Naive thymus-derived CD4-positive, alpha-beta T cell (primary cell): Measurements from ENCODE around the gene ATP8A2. TPM values are rescaled to one million over a fixed set of nuclear protein-coding genes. Genes with fewer than 3 reads are reported as not detected.

ENCODE experiments used
- ATAC-seq: fragments of 150-1000 bp; cut with Tn5 transposase; 2 replicates; pipeline ENCODE4 v1.10.0; 2021; ENCODE audit warnings: mild to moderate bottlenecking, moderate library complexity
- CTCF ChIA-PET: fragments of 350-600 bp; sonication (Branson Sonifier 250); formaldehyde crosslinking; loops from one replicate; lab custom pipeline; 2021; ENCODE audit warnings: antibody characterized with exemption; lab: Charles Lee
- POLR2A ChIA-PET: fragments of 350-600 bp; sonication (Branson Sonifier 250); formaldehyde crosslinking; loops from one replicate; lab custom pipeline; 2021; ENCODE audit warnings: antibody characterized with exemption, inconsistent platforms; lab: Charles Lee
- DNase-seq, 9 donors: peaks; one replicate each; pipeline versions ENCODE4 v3.0.0 to v3.0.0-alpha.2; 2020 to 2022; ENCODE audit warnings: mixed read lengths in 1 of 9
- H3K27ac ChIP-seq: one replicate; pipeline ENCODE4 v1.7.0; 2013; ENCODE audit warnings: mild to moderate bottlenecking, low read depth, low read length, moderate library complexity
- H3K27me3 ChIP-seq, 2 donors: one replicate each; pipeline ENCODE4 v1.7.0; 2013; ENCODE audit warnings: low read length in 2 of 2, mild to moderate bottlenecking in 2 of 2, moderate library complexity in 2 of 2; ENCODE audit not compliant: control insufficient read depth in 2 of 2, insufficient read depth in 2 of 2
- H3K36me3 ChIP-seq, 3 experiments: 1 replicate in 2 of 3; 2 replicates in 1 of 3; pipeline ENCODE4 v1.7.0; 2013; ENCODE audit warnings: low read length in 3 of 3, mild to moderate bottlenecking in 3 of 3, moderate library complexity in 1 of 3; ENCODE audit not compliant: insufficient read depth in 3 of 3, control insufficient read depth in 2 of 3
- H3K4me1 ChIP-seq, 2 donors: one replicate each; pipeline ENCODE4 v1.7.0; 2013; ENCODE audit warnings: low read length in 2 of 2, mild to moderate bottlenecking in 2 of 2, moderate library complexity in 1 of 2; ENCODE audit not compliant: control insufficient read depth in 2 of 2, insufficient read depth in 2 of 2
- H3K4me3 ChIP-seq: 2 replicates; pipeline ENCODE4 v1.7.0; 2013; ENCODE audit warnings: mild to moderate bottlenecking, low read length
- H3K9me3 ChIP-seq, 3 experiments: 1 replicate in 2 of 3; 2 replicates in 1 of 3; pipeline ENCODE4 v1.7.0; 2013; ENCODE audit warnings: low read length in 3 of 3; ENCODE audit not compliant: control insufficient read depth in 2 of 3
- H3K27ac Mint-ChIP-seq, 9 donors: one replicate each; pipeline ENCODE4 v1.8.0; 2020 to 2022; ENCODE audit warnings: mixed read lengths in 9 of 9, mild to moderate bottlenecking in 8 of 9, moderate library complexity in 5 of 9, inconsistent platforms in 2 of 9
- H3K27me3 Mint-ChIP-seq, 5 donors: one replicate each; pipeline ENCODE4 v1.8.0; 2021 to 2022; ENCODE audit warnings: mixed read lengths in 5 of 5, mild to moderate bottlenecking in 1 of 5
- H3K36me3 Mint-ChIP-seq, 5 donors: one replicate each; pipeline ENCODE4 v1.8.0; 2020 to 2022; ENCODE audit warnings: mixed read lengths in 5 of 5, mild to moderate bottlenecking in 3 of 5, inconsistent platforms in 1 of 5
- H3K4me1 Mint-ChIP-seq, 7 donors: one replicate each; pipeline ENCODE4 v1.8.0; 2020 to 2022; ENCODE audit warnings: mixed read lengths in 7 of 7, mild to moderate bottlenecking in 3 of 7, inconsistent platforms in 1 of 7
- H3K4me3 Mint-ChIP-seq, 10 donors: one replicate each; pipeline ENCODE4 v1.8.0; 2020 to 2022; ENCODE audit warnings: mild to moderate bottlenecking in 10 of 10, mixed read lengths in 10 of 10, moderate library complexity in 6 of 10, inconsistent platforms in 2 of 10
- H3K9me3 Mint-ChIP-seq, 11 donors: one replicate each; pipeline ENCODE4 v1.8.0; 2020 to 2022; ENCODE audit warnings: mixed read lengths in 11 of 11, mild to moderate bottlenecking in 4 of 11, inconsistent platforms in 1 of 11, moderate library complexity in 1 of 11
- intact Hi-C, 2 donors: fragments of 100-400 bp; cut with micrococcal nuclease; formaldehyde crosslinking; loops; one replicate each; pipeline ENCODE4 v1.15.1; 2023
- polyA plus RNA-seq, 2 donors: library from polyadenylated mRNA; unstranded; fragments of 300-500 nt; fragmentation: Illumina TruSeq; gene quantifications; one replicate each; pipeline ENCODE4 v1.2.3, GENCODE V29; 2021
- total RNA-seq, 6 experiments: library from RNA in 5 of 6; stranded (reverse) in 5 of 6; gene quantifications; 1 replicate in 5 of 6; 2 replicates in 1 of 6; pipeline ENCODE4 v1.2.3 and lab custom pipeline; 2021 to 2026

The ATP8A2 gene
- total and polyA plus RNA-seq, 7 experiments from 2014 or later = 0.56 to 2.4 (median 1.2) TPM

DNA sequence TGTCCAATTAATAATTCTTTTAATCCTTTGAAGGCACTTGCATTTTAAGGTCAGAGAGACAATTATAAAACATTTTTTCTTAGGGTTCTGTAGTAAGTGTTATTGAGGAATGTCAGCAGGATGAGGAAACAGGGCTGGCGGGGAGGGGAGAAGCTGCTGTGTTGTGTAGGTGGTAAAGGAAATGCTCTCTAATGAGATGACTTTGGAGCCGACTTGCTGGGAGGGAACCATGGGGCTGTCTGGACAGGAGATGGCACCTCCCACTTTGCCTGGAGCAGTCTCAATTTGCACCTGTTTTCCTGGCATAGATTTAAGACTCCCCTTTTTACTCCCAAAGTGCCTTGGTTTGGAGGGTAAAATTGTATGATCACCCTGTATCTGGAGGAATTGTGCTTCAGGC, 230.4 kb downstream of the ATP8A2 start:
- no peak overlapping the region for H3K27ac ChIP-seq
- CTCF ChIA-PET = no interaction called here
- POLR2A ChIA-PET = no interaction called here
- Mint-ChIP-seq H3K27me3 (peaks cover 32 to 56% (median 40%) of the 10 kb centered on the region in 5 donors), H3K36me3 (no peaks in the 10 kb centered on the region), H3K27ac (no peak overlapping the region), H3K4me1 (no peaks in the 10 kb centered on the region), H3K4me3 (no peak overlapping the region), H3K9me3 (peaks cover 0 to 2% (median 0%) of the 10 kb centered on the region in 11 donors)
- intact Hi-C loops = no loop called here
- DNase-seq (no peak), ATAC-seq (no peak)
- peaks cover 0 to 3% of the 10 kb centered on the region in 2 donors for H3K27me3 ChIP-seq
- no peaks in the 10 kb centered on the region for H3K4me1 ChIP-seq
- no peak overlapping the region for H3K4me3 ChIP-seq
- H3K36me3 ChIP-seq = no peaks in the 10 kb centered on the region
- H3K9me3 ChIP-seq = no peaks in the 10 kb centered on the region

GRCh38 chr13:25604106-25604505, 232.3 kb downstream of the ATP8A2 start:
- H3K9me3 Mint-ChIP-seq = peaks cover 0 to 2% (median 0%) of the 10 kb centered on the region in 11 donors
- Histone ChIP-seq H3K4me1 (no peaks in the 10 kb centered on the region), H3K9me3 (no peaks in the 10 kb centered on the region), H3K27ac (no peak overlapping the region), H3K27me3 (peaks cover 0 to 3% of the 10 kb centered on the region in 2 donors), H3K36me3 (no peaks in the 10 kb centered on the region), H3K4me3 (no peak overlapping the region)
- no peak for DNase-seq
- no peaks in the 10 kb centered on the region for H3K36me3 Mint-ChIP-seq
- ChIA-PET CTCF (no interaction called here), POLR2A (no interaction called here)
- H3K27ac Mint-ChIP-seq = no peak overlapping the region
- peaks cover 20 to 39% (median 36%) of the 10 kb centered on the region in 5 donors for H3K27me3 Mint-ChIP-seq
- no peak overlapping the region for H3K4me3 Mint-ChIP-seq
- no peak for ATAC-seq
- intact Hi-C loops = no loop called here
- H3K4me1 Mint-ChIP-seq = no peaks in the 10 kb centered on the region

- Histone ChIP-seq H3K27ac (no peak overlapping the region), H3K4me1 (no peaks in the 10 kb centered on the region), H3K27me3 (peaks cover 0 to 3% of the 10 kb centered on the region in 2 donors), H3K4me3 (no peak overlapping the region), H3K36me3 (no peaks in the 10 kb centered on the region), H3K9me3 (no peaks in the 10 kb centered on the region)
- no peaks in the 10 kb centered on the region for H3K4me1 Mint-ChIP-seq
- peaks cover 2 to 21% (median 11%) of the 10 kb centered on the region in 11 donors for H3K9me3 Mint-ChIP-seq
- H3K36me3 Mint-ChIP-seq = no peaks in the 10 kb centered on the region
- DNase-seq (no peak), ATAC-seq (no peak)
- peaks cover 24 to 46% (median 32%) of the 10 kb centered on the region in 5 donors for H3K27me3 Mint-ChIP-seq
- POLR2A ChIA-PET = no interaction called here
- intact Hi-C loops = no loop called here
- CTCF ChIA-PET = no interaction called here
- no peak overlapping the region for H3K27ac Mint-ChIP-seq
- H3K4me3 Mint-ChIP-seq = no peak overlapping the region
Measured at GRCh38 chr13:25607096-25607495, 235.3 kb downstream of the ATP8A2 start.

DNA sequence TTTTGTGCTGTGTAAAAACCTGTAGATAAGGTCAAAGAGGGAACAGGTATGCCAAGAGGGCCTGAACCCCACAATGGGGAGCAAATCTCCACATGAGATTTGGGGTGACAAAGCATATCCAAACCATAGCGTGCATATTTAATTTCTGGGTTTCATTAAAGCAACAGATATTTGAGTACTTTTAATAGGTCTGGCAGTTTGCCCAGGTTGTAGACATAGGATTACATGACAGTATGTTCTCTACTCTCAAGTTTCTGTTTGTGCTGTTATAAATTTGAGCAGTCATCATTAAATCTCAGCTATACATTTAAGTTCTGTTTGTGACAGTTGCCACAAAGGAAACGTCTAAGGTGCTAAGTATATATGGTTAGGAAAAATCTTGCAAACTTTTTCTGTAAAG, 236.4 kb downstream of the ATP8A2 start:
- no peak for DNase-seq
- H3K36me3 Mint-ChIP-seq = no peaks in the 10 kb centered on the region
- Histone ChIP-seq H3K4me1 (no peaks in the 10 kb centered on the region), H3K36me3 (no peaks in the 10 kb centered on the region), H3K27me3 (peaks cover 0 to 3% of the 10 kb centered on the region in 2 donors), H3K27ac (no peak overlapping the region), H3K4me3 (no peak overlapping the region), H3K9me3 (no peaks in the 10 kb centered on the region)
- H3K27ac Mint-ChIP-seq = no peak overlapping the region
- H3K4me3 Mint-ChIP-seq = no peak overlapping the region
- H3K27me3 Mint-ChIP-seq = peaks cover 22 to 47% (median 30%) of the 10 kb centered on the region in 5 donors
- CTCF ChIA-PET = no interaction called here
- ATAC-seq = no peak
- intact Hi-C loops = no loop called here
- no peaks in the 10 kb centered on the region for H3K4me1 Mint-ChIP-seq
- peaks cover 2 to 22% (median 12%) of the 10 kb centered on the region in 11 donors for H3K9me3 Mint-ChIP-seq
- POLR2A ChIA-PET = no interaction called here

DNA sequence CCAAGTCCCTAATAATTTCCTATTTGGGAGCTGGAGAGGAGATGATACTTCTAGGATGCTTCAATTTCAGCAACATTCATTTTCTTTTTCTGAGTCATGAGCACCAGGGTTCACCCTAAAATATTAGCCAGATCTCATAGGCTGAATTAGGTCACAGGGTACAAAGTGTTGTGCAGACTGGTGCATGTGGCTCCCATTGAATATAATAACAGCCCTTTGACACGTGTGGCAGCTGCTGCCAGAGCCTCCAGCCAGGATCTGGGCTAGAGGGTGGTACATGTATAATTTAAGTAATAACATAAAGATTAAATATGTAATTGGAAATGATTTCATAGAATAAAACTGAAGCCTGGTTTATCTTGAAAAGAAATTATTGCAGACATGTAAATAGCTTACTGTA, 244.9 kb downstream of the ATP8A2 start:
- intact Hi-C loops = no loop called here
- CTCF ChIA-PET = no interaction called here
- no peaks in the 10 kb centered on the region for H3K4me1 Mint-ChIP-seq
- POLR2A ChIA-PET = no interaction called here
- no peak overlapping the region for H3K27ac Mint-ChIP-seq
- H3K27me3 ChIP-seq = peaks cover 0 to 5% of the 10 kb centered on the region in 2 donors
- H3K9me3 Mint-ChIP-seq = peaks cover 0 to 15% (median 4%) of the 10 kb centered on the region in 11 donors
- ATAC-seq = no peak
- H3K9me3 ChIP-seq = no peaks in the 10 kb centered on the region
- peaks cover 0 to 5% (median 0%) of the 10 kb centered on the region in 5 donors for H3K36me3 Mint-ChIP-seq
- peaks cover 23 to 65% (median 51%) of the 10 kb centered on the region in 5 donors for H3K27me3 Mint-ChIP-seq
- H3K4me3 Mint-ChIP-seq = no peak overlapping the region
- no peak overlapping the region for H3K27ac ChIP-seq
- DNase-seq = no peak
- no peaks in the 10 kb centered on the region for H3K36me3 ChIP-seq
- no peak overlapping the region for H3K4me3 ChIP-seq
- no peaks in the 10 kb centered on the region for H3K4me1 ChIP-seq

- DNase-seq = no peak
- Mint-ChIP-seq H3K4me3 (no peak overlapping the region), H3K36me3 (peaks cover 0 to 5% (median 0%) of the 10 kb centered on the region in 5 donors), H3K9me3 (peaks cover 0 to 6% (median 0%) of the 10 kb centered on the region in 11 donors), H3K4me1 (no peaks in the 10 kb centered on the region), H3K27me3 (peaks cover 21 to 40% (median 32%) of the 10 kb centered on the region in 5 donors), H3K27ac (no peak overlapping the region)
- H3K27ac ChIP-seq = no peak overlapping the region
- no peaks in the 10 kb centered on the region for H3K9me3 ChIP-seq
- ChIA-PET CTCF (no interaction called here), POLR2A (no interaction called here)
- no peaks in the 10 kb centered on the region for H3K4me1 ChIP-seq
- peaks cover 0 to 5% of the 10 kb centered on the region in 2 donors for H3K27me3 ChIP-seq
- ATAC-seq = no peak
- intact Hi-C loops = no loop called here
- H3K4me3 ChIP-seq = no peak overlapping the region
- H3K36me3 ChIP-seq = no peaks in the 10 kb centered on the region
Measured at GRCh38 chr13:25619897-25620296, 248.1 kb downstream of the ATP8A2 start.

DNA sequence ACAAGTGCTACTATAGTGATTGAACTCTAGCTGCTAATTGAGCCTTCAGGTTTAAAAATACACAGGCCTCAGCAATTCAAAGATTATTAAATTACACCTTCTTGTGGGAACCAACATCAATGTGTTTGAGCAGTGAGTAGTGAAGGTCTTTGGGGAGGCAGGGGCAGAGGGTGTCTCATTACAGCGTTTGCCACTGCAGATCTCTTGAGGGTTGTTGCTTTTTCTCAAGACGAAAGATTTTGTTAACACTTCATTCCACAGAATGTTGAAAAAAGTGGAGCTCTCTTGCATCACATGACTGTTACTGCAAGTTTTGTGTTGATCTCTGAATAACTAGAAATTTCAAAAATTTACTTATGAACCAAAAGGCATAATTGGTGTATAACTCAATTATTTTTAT, 253.6 kb downstream of the ATP8A2 start:
- no peak overlapping the region for H3K4me3 Mint-ChIP-seq
- no peak for ATAC-seq

More for the DNA sequence above, 253.6 kb downstream of the ATP8A2 start:
- peaks cover 0 to 3% (median 0%) of the 10 kb centered on the region in 3 experiments for H3K9me3 ChIP-seq
- Mint-ChIP-seq H3K4me1 (no peaks in the 10 kb centered on the region), H3K27me3 (peaks cover 0 to 21% (median 4%) of the 10 kb centered on the region in 5 donors), H3K36me3 (no peaks in the 10 kb centered on the region), H3K27ac (no peak overlapping the region), H3K9me3 (peaks cover 0 to 18% (median 5%) of the 10 kb centered on the region in 11 donors)
- H3K4me1 ChIP-seq = no peaks in the 10 kb centered on the region
- H3K27ac ChIP-seq = no peak overlapping the region
- H3K4me3 ChIP-seq = no peak overlapping the region
- intact Hi-C loops = no loop called here
- H3K27me3 ChIP-seq = no peaks in the 10 kb centered on the region
- DNase-seq = no peak
- no peaks in the 10 kb centered on the region for H3K36me3 ChIP-seq
- ChIA-PET CTCF (no interaction called here), POLR2A (no interaction called here)
